ENCODE results near the gene RASL12. TPM values are rescaled to one million over a fixed set of nuclear protein-coding genes. Genes with fewer than 3 reads are reported as not detected.
A peak's percentile ranks its signal among the peaks of the same experiment; 100 is the strongest.

Gene RASL12
- total and polyA plus RNA-seq, 2 donors (not counting 1 experiment from before 2014, with no cell fraction given) = 9.1 to 50.5 TPM

DNA sequence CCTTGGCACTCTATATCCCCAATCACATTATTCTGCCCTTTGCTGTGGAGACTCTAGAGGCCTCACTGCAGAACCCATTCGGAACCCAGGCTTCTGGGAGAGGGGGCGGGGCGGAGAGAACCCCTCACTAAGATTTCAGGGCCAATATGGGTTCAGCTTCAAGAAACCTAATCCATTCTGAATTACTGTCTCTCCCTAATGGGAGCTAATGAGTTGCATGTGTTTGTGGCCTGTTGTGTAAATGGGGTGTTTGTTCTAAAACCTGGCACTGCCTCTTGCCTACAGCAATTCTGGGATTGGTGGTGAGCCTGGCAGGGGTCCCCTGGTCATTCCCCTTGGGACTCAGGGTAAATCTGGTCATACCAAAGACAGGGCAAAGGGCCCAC is 605 bp upstream of the RASL12 start:
- DNase-seq (ENCODE audit: low read depth in 2 of 2) = no peak
- no peak for TF ChIP-seq EZH2 (IDR thresholded peaks at IDR 0.05; ENCODE audit: low read length, missing control alignments)
- TF ChIP-seq, protein P1, sequence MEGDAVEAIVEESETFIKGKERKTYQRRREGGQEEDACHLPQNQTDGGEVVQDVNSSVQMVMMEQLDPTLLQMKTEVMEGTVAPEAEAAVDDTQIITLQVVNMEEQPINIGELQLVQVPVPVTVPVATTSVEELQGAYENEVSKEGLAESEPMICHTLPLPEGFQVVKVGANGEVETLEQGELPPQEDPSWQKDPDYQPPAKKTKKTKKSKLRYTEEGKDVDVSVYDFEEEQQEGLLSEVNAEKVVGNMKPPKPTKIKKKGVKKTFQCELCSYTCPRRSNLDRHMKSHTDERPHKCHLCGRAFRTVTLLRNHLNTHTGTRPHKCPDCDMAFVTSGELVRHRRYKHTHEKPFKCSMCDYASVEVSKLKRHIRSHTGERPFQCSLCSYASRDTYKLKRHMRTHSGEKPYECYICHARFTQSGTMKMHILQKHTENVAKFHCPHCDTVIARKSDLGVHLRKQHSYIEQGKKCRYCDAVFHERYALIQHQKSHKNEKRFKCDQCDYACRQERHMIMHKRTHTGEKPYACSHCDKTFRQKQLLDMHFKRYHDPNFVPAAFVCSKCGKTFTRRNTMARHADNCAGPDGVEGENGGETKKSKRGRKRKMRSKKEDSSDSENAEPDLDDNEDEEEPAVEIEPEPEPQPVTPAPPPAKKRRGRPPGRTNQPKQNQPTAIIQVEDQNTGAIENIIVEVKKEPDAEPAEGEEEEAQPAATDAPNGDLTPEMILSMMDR (conservative IDR thresholded peaks at IDR 0.05 in 1 of 2, IDR thresholded peaks at IDR 0.05 in 1 of 2; ENCODE audit: low read depth in 1 of 2, low read length in 2 of 2) = no peak
- Histone ChIP-seq H3K4me1 (ENCODE audit: control insufficient read depth, extremely low read depth, insufficient read depth, low read length) (peaks cover 44% of the 10 kb centered on the region), H3K79me2 (ENCODE audit: control insufficient read depth, insufficient read depth, low read length) (no peaks in the 10 kb centered on the region), H3K4me2 (ENCODE audit: extremely low read depth, insufficient read depth, low read length) (peak overlapping the region; percentile 49), H3K4me3 (replicated peaks in 1 of 4; ENCODE audit: control extremely low read depth in 1 of 4, insufficient read depth in 1 of 4, low read depth in 3 of 4, low read length in 4 of 4) (peak overlapping the region in 2 of 4 experiments; percentile 27 to 80), H2AFZ (ENCODE audit: low read length) (no peak overlapping the region), H3K27ac (ENCODE audit: insufficient read depth, low read length) (peak overlapping the region; percentile 78), H3K27me3 (ENCODE audit: control insufficient read depth, insufficient read depth, low read length) (peaks cover 9% of the 10 kb centered on the region), H4K20me1 (ENCODE audit: control insufficient read depth, extremely low read depth, insufficient read depth, low read length) (no peaks in the 10 kb centered on the region), H3K9me3 (ENCODE audit: control insufficient read depth, insufficient read depth, low read depth, low read length) (no peaks in the 10 kb centered on the region), H3K9ac (ENCODE audit: insufficient read depth, low read length) (no peak overlapping the region), H3K36me3 (ENCODE audit: control insufficient read depth, insufficient read depth, low read length) (no peaks in the 10 kb centered on the region)

DNA sequence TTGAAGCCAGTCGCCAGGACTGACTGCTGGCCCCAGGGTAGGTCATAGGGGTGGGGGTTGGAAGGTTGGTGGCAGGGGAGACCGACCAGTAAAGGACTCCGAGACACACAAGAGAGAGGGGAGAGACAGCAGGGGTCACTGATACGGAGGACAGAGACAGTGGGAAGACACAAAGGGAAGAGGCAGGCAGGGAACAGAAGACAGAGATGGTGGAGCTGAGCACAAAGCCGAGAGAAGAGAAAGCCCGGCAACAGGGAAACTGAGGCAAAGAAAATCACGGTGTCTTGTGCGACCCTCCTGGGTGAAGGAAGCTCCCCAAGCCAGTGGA is 510 bp downstream of the RASL12 start:
- TF ChIP-seq EZH2 (IDR thresholded peaks at IDR 0.05; ENCODE audit: low read length, missing control alignments) = peak; percentile 57
- TF ChIP-seq, protein P1 (conservative IDR thresholded peaks at IDR 0.05 in 1 of 2, IDR thresholded peaks at IDR 0.05 in 1 of 2; ENCODE audit: low read depth in 1 of 2, low read length in 2 of 2) = no peak
- Histone ChIP-seq H3K4me2 (ENCODE audit: extremely low read depth, insufficient read depth, low read length) (peak overlapping the region; percentile 75), H3K27ac (ENCODE audit: insufficient read depth, low read length) (no peak overlapping the region), H3K79me2 (ENCODE audit: control insufficient read depth, insufficient read depth, low read length) (no peaks in the 10 kb centered on the region), H3K27me3 (ENCODE audit: control insufficient read depth, insufficient read depth, low read length) (peaks cover 9% of the 10 kb centered on the region), H4K20me1 (ENCODE audit: control insufficient read depth, extremely low read depth, insufficient read depth, low read length) (no peaks in the 10 kb centered on the region), H3K4me3 (replicated peaks in 1 of 4; ENCODE audit: control extremely low read depth in 1 of 4, insufficient read depth in 1 of 4, low read depth in 3 of 4, low read length in 4 of 4) (peak overlapping the region; percentile 36 to 80 (median 68)), H3K9ac (ENCODE audit: insufficient read depth, low read length) (peak overlapping the region; percentile 34), H3K9me3 (ENCODE audit: control insufficient read depth, insufficient read depth, low read depth, low read length) (no peaks in the 10 kb centered on the region), H3K36me3 (ENCODE audit: control insufficient read depth, insufficient read depth, low read length) (no peaks in the 10 kb centered on the region), H3K4me1 (ENCODE audit: control insufficient read depth, extremely low read depth, insufficient read depth, low read length) (peaks cover 44% of the 10 kb centered on the region), H2AFZ (ENCODE audit: low read length) (no peak overlapping the region)
- DNase-seq (ENCODE audit: low read depth in 2 of 2) = no peak

DNA sequence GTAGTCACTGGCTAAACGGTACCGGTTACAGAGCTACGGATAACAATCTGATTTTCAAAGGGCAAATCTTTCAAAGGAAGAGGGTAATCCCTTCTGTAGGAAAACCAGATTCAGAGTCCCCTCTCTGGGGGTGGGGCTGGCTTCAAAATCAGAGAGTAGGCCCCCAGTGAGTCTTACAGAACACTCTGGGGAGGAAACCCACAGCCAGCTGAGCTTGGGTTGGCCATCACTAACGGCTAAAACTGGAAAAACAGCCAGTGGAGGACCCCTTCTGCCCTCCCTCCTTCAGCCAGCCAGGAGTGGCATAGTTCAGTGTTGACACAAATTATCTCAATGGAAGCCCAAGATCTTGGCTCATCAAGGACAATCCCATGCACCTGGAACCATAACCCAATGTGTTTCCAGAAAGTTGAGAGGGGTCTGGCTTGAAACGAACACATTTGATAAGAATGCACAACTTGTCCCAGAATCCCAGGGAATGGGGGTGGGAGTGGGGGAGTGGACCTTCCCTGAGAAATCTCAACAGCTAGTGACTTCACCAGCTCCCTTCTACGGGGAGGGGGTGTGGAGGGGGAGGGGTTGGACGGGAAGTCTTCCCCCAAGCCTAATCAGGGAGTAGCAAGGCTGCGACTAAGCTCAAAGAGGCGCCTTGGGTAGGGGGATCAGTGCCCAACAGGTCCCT is 1.0 kb downstream of the RASL12 start:
- Histone ChIP-seq H3K4me2 (ENCODE audit: extremely low read depth, insufficient read depth, low read length) (peak overlapping the region; percentile 75), H3K9ac (ENCODE audit: insufficient read depth, low read length) (no peak overlapping the region), H4K20me1 (ENCODE audit: control insufficient read depth, extremely low read depth, insufficient read depth, low read length) (no peaks in the 10 kb centered on the region), H3K9me3 (ENCODE audit: control insufficient read depth, insufficient read depth, low read depth, low read length) (no peaks in the 10 kb centered on the region), H3K79me2 (ENCODE audit: control insufficient read depth, insufficient read depth, low read length) (no peaks in the 10 kb centered on the region), H3K4me1 (ENCODE audit: control insufficient read depth, extremely low read depth, insufficient read depth, low read length) (peaks cover 40% of the 10 kb centered on the region), H3K36me3 (ENCODE audit: control insufficient read depth, insufficient read depth, low read length) (no peaks in the 10 kb centered on the region), H3K27me3 (ENCODE audit: control insufficient read depth, insufficient read depth, low read length) (peaks cover 9% of the 10 kb centered on the region), H3K27ac (ENCODE audit: insufficient read depth, low read length) (no peak overlapping the region), H2AFZ (ENCODE audit: low read length) (no peak overlapping the region), H3K4me3 (replicated peaks in 1 of 4; ENCODE audit: control extremely low read depth in 1 of 4, insufficient read depth in 1 of 4, low read depth in 3 of 4, low read length in 4 of 4) (peak overlapping the region; percentile 36 to 80 (median 68))
- TF ChIP-seq, protein P1 (conservative IDR thresholded peaks at IDR 0.05 in 1 of 2, IDR thresholded peaks at IDR 0.05 in 1 of 2; ENCODE audit: low read depth in 1 of 2, low read length in 2 of 2) = no peak
- TF ChIP-seq EZH2 (IDR thresholded peaks at IDR 0.05; ENCODE audit: low read length, missing control alignments) = no peak
- DNase-seq (ENCODE audit: low read depth in 2 of 2) = no peak

Data from fibroblast of lung (primary cell).